Sigmoid colon (tissue), 7 donors: Measurements from ENCODE around the gene ALKBH3. TPM values are rescaled to one million over a fixed set of nuclear protein-coding genes. Genes with fewer than 3 reads are reported as not detected.

Experiments
- DNase-seq: peaks from one replicate; pipeline ENCODE4 v3.0.0-alpha.2; 2019
- H3K27ac ChIP-seq, 4 donors: fragments of 200-600 bp; sonication (generic); one replicate each; pipeline ENCODE4 v1.5.1; 2016 to 2019; ENCODE audit warnings: mild to moderate bottlenecking in 1 of 4
- H3K27me3 ChIP-seq, 3 donors: fragments of 200-600 bp; sonication (generic); one replicate each; pipeline ENCODE4 v1.5.1; 2019; ENCODE audit warnings: mild to moderate bottlenecking in 1 of 3
- H3K36me3 ChIP-seq, 4 donors: fragments of 200-600 bp; sonication (generic); one replicate each; pipeline ENCODE4 v1.5.1; 2016 to 2019
- H3K4me1 ChIP-seq, 4 donors: fragments of 200-600 bp; sonication (generic); one replicate each; pipeline ENCODE4 v1.5.1; 2017 to 2019
- H3K4me3 ChIP-seq, 4 donors: fragments of 200-600 bp; sonication (generic); one replicate each; pipeline ENCODE4 v1.5.1; 2017 to 2019; ENCODE audit warnings: mild to moderate bottlenecking in 2 of 4, moderate library complexity in 1 of 4
- H3K9me3 ChIP-seq, 4 donors: fragments of 200-600 bp in 3 of 4; sonication (generic) in 3 of 4; one replicate each; pipeline versions ENCODE4 v1.5.1 to v1.6.1; 2013 to 2019
- CTCF ChIP-seq, 4 experiments: fragments of 450-650 bp in 3 of 4; fragments of 200-600 bp in 1 of 4; IDR thresholded peaks; one replicate each; pipeline ENCODE4 v1.5.1; 2016 to 2019; ENCODE audit warnings: antibody characterized with exemption in 4 of 4, mild to moderate bottlenecking in 3 of 4, moderate library complexity in 2 of 4
- EP300 ChIP-seq, 4 donors: sonication (generic); formaldehyde crosslinking; IDR thresholded peaks; one replicate each; pipeline ENCODE4 v1.6.1; 2017; ENCODE audit warnings: antibody characterized with exemption in 4 of 4
- POLR2A ChIP-seq, 2 donors: fragments of 450-650 bp; IDR thresholded peaks; one replicate each; pipeline ENCODE4 v1.6.1; 2016; ENCODE audit warnings: antibody characterized with exemption in 2 of 2, mild to moderate bottlenecking in 2 of 2, moderate library complexity in 2 of 2
- POLR2AphosphoS5 ChIP-seq, 4 donors: sonication (generic); formaldehyde crosslinking; IDR thresholded peaks; one replicate each; pipeline ENCODE4 v1.6.1; 2017; ENCODE audit warnings: antibody characterized with exemption in 4 of 4
- WGBS, 2 donors: extraction: QIAGEN DNeasy Blood & Tissue Kit; methylation state at CpG; one replicate each; pipeline ENCODE4 v1.1.7; 2013; 5-methylcytosine and 5-hydroxymethylcytosine counted together
- intact Hi-C: fragments of 100-400 bp; cut with DNase I; formaldehyde crosslinking; loops from one replicate; pipeline ENCODE4 v1.15.1; 2023
- polyA plus RNA-seq, 3 donors: library from polyadenylated mRNA; stranded (reverse); fragments of 200-250 nt; gene quantifications; one replicate each; pipeline ENCODE4 v1.2.3, GENCODE V29; 2013
- total RNA-seq, 4 donors: library from RNA; depleted of rRNA; stranded (reverse); fragments of >200 nt; gene quantifications; one replicate each; pipeline ENCODE4 v1.1.0, GENCODE V29; 2016
- donor health status: healthy with polysubstance abuse.
- donor health status: Bipolar disorder and iron deficiency.
- donor health status: healthy.

The ALKBH3 gene
- total and polyA plus RNA-seq, 7 donors: 15.7 to 31.2 (median 27.3) TPM

DNA sequence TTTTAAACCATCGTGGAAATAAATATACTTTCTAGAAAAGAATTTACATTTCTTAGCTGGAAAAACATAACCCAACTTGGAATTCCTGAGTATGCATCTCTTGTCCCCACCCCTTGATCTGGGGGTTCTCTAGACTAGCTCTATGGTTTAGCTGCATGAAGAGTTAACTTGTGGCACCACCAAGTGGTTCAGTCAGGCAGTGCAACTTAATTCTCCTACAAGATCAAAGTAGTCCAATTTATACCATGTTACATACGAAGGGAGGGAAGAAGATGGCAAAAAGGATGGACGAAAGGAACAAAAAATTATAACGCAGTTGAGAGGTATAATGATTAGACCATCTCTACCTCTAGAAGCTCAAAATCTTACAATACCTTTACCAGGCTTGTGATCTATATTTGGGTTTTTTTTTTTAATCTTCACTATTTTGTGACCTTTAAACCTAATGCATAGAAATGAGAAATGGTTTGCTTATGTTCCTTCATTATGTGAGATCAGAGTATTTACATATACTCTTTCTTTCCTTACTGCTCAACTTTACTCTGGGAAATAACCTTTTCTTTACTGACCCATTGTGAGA lies 28.5 kb upstream of the ALKBH3 start:
- intact Hi-C loops: loop anchor here (10.0 kb wide), 1 partner anchor 167 kb away; the partner anchor contains the start of gene HSD17B12

GRCh38 chr11:43853781-43854180 lies 26.9 kb upstream of the ALKBH3 start:
- no peak for TF ChIP-seq CTCF (IDR thresholded peaks at IDR 0.05)
- intact Hi-C loops: loop anchor here (10.0 kb wide), 1 partner anchor 169 kb away; the partner anchor contains the start of gene HSD17B12
- Histone ChIP-seq H3K27ac (no peak overlapping the region), H3K4me1 (no peaks in the 10 kb centered on the region), H3K36me3 (peaks cover 0 to 25% (median 0%) of the 10 kb centered on the region in 4 donors), H3K27me3 (no peaks in the 10 kb centered on the region), H3K9me3 (no peaks in the 10 kb centered on the region), H3K4me3 (no peak overlapping the region)
- no peak for DNase-seq

More for the DNA sequence above, 28.5 kb upstream of the ALKBH3 start:
- Histone ChIP-seq H3K9me3 (no peaks in the 10 kb centered on the region), H3K27ac (no peak overlapping the region), H3K27me3 (no peaks in the 10 kb centered on the region), H3K4me1 (no peaks in the 10 kb centered on the region), H3K36me3 (peaks cover 0 to 25% (median 0%) of the 10 kb centered on the region in 4 donors), H3K4me3 (no peak overlapping the region)
- 34 to 40% methylated on average over 4 of the region's 4 CpGs for WGBS, 2 donors
- TF ChIP-seq EP300 (IDR thresholded peaks at IDR 0.05) (no peak), POLR2AphosphoS5 (IDR thresholded peaks at IDR 0.05) (no peak), CTCF (IDR thresholded peaks at IDR 0.05) (peak in 3 of 4 experiments; percentile 40 to 65 (median 64)), POLR2A (IDR thresholded peaks at IDR 0.05) (no peak)
- no peak for DNase-seq

- DNase-seq: no peak
- no peaks in the 10 kb centered on the region for H3K4me1 ChIP-seq
- no peaks in the 10 kb centered on the region for H3K9me3 ChIP-seq
- TF ChIP-seq CTCF (IDR thresholded peaks at IDR 0.05): no peak
- no peak for TF ChIP-seq POLR2A (IDR thresholded peaks at IDR 0.05)
- no peak for TF ChIP-seq EP300 (IDR thresholded peaks at IDR 0.05)
- TF ChIP-seq POLR2AphosphoS5 (IDR thresholded peaks at IDR 0.05): no peak
- no peaks in the 10 kb centered on the region for H3K27me3 ChIP-seq
- peaks cover 0 to 25% (median 0%) of the 10 kb centered on the region in 4 donors for H3K36me3 ChIP-seq
- no peak overlapping the region for H3K4me3 ChIP-seq
- intact Hi-C loops: loop anchor here (10.0 kb wide), 1 partner anchor 172 kb away; the partner anchor contains the start of gene HSD17B12
- H3K27ac ChIP-seq: no peak overlapping the region
- 96% methylated on average over 3 of the region's 3 CpGs for whole genome bisulfite sequencing, 2 donors
Measured at GRCh38 chr11:43856993-43857392, 23.6 kb upstream of the ALKBH3 start.

DNA sequence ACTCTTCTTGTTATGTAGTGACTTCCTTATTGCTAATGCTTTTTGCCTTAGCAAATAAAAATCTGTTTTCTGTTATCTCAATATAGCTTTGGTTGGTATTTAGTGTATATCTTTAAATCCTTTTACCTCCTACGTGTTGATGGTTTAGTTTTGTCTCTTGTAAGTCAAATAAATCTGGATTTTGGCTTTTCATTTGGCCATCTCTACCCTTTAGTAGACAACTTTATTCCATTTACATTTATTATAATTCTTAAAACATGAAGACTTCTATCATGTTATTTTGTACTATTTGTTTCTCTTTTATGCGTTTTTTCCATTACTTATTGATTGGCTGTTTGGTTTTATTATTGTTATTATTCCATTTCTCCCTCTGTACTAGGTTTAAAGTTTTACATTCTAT lies 19.5 kb upstream of the ALKBH3 start:
- Histone ChIP-seq H3K9me3 (no peaks in the 10 kb centered on the region), H3K27ac (no peak overlapping the region), H3K36me3 (peaks cover 0 to 5% (median 0%) of the 10 kb centered on the region in 4 donors), H3K4me1 (no peaks in the 10 kb centered on the region), H3K27me3 (no peaks in the 10 kb centered on the region), H3K4me3 (no peak overlapping the region)
- DNase-seq: no peak
- intact Hi-C loops: no loop called here
- 72 to 83% methylated on average over 2 of the region's 2 CpGs for WGBS, 2 donors
- no peak for TF ChIP-seq EP300 (IDR thresholded peaks at IDR 0.05)
- no peak for TF ChIP-seq POLR2AphosphoS5 (IDR thresholded peaks at IDR 0.05)
- no peak for TF ChIP-seq CTCF (IDR thresholded peaks at IDR 0.05)
- no peak for TF ChIP-seq POLR2A (IDR thresholded peaks at IDR 0.05)

DNA sequence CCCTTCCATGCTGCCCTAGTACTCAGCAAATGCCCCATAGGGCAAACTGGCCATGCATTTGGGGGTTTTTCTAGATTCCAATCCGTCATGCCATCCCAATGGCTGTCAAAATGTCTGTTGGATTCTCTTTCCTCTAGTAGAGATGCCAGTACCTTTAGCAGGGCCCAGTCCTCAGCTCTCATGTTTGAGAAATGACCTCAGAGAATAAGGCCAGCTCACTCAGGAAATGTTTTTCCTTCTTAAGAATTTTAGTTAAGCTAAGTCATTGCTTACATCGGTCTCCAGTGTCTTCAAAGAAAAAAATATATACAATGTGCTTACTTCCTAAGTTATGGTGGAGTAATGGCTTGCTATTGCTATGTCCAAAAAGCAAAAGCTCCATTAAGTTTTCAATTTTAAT lies 14.1 kb upstream of the ALKBH3 start:
- intact Hi-C loops: no loop called here
- no peak for DNase-seq
- no peak for TF ChIP-seq CTCF (IDR thresholded peaks at IDR 0.05)
- no peak for TF ChIP-seq POLR2AphosphoS5 (IDR thresholded peaks at IDR 0.05)
- no peak for TF ChIP-seq EP300 (IDR thresholded peaks at IDR 0.05)
- no peak for TF ChIP-seq POLR2A (IDR thresholded peaks at IDR 0.05)
- Histone ChIP-seq H3K27ac (no peak overlapping the region), H3K27me3 (peaks cover 0 to 17% (median 0%) of the 10 kb centered on the region in 3 donors), H3K4me1 (no peaks in the 10 kb centered on the region), H3K36me3 (no peaks in the 10 kb centered on the region), H3K9me3 (no peaks in the 10 kb centered on the region), H3K4me3 (no peak overlapping the region)
- WGBS, 2 donors: 80 to 89% methylated on average over 2 of the region's 2 CpGs
